GM13976 (cell line): ENCODE data around the gene SPIC.

Experiments used
- DNase-seq: peaks from one replicate; pipeline ENCODE4 v3.0.0; 2012; ENCODE audit warnings: low spot score
- in situ Hi-C: fragments of 300-500 bp; cut with MboI; formaldehyde crosslinking; loops from one replicate; pipeline ENCODE4 v1.12.0; 2022; ENCODE audit warnings: low sequenced_read_pairs, mixed read lengths, inconsistent platforms; ENCODE audit not compliant: unreplicated experiment
- TF ChIP-seq, protein P1 (sequence below): IDR thresholded peaks from 2 replicates; pipeline ENCODE4 v1.5.1; 2012; ENCODE audit warnings: borderline replicate concordance, mild to moderate bottlenecking; ENCODE audit not compliant: insufficient read depth; ENCODE audit errors: extremely low read depth, missing control alignments, control extremely low read depth

SPIC gene

DNA sequence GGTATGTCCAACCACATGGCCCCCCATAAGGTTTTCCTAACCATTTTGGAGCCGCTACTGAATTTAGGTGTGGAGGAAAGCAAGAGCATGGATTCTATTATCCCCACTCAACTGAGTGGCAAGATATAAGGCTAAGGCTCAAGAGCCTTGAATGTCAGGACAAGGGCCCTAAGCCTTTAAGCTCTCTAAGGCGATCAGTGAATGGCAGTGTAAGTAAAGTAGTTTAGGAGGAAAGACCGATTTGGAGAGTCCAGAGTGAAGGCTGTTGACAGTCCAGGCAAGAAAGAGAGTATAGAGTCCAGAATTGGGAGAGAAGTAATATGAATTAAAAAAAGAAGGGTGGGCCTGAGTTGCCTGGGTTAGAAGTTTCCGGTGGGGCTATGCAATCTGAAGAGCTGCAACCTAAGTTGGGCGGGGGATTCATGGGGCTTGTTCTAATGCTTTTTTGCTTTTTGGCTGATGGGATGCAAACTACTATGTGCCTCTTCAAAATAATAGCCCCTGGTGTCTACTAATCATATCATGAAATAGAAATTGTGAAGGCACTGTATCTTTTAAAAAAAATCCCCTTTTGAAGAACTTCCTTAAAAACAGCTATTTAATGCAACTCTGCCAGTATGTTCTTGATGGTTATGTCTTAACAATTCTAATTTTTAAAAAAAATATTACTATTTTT lies at the start of gene SPIC:
Gene SPIC (plus strand): TSS at position 626 of the 676 bp plus-strand sequence. CDS start 1,569 bp downstream, outside the sequence.
- TF ChIP-seq, protein P1, sequence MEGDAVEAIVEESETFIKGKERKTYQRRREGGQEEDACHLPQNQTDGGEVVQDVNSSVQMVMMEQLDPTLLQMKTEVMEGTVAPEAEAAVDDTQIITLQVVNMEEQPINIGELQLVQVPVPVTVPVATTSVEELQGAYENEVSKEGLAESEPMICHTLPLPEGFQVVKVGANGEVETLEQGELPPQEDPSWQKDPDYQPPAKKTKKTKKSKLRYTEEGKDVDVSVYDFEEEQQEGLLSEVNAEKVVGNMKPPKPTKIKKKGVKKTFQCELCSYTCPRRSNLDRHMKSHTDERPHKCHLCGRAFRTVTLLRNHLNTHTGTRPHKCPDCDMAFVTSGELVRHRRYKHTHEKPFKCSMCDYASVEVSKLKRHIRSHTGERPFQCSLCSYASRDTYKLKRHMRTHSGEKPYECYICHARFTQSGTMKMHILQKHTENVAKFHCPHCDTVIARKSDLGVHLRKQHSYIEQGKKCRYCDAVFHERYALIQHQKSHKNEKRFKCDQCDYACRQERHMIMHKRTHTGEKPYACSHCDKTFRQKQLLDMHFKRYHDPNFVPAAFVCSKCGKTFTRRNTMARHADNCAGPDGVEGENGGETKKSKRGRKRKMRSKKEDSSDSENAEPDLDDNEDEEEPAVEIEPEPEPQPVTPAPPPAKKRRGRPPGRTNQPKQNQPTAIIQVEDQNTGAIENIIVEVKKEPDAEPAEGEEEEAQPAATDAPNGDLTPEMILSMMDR, result no peak
- in situ Hi-C loops, result no loop called here
- DNase-seq, result no peak

DNA sequence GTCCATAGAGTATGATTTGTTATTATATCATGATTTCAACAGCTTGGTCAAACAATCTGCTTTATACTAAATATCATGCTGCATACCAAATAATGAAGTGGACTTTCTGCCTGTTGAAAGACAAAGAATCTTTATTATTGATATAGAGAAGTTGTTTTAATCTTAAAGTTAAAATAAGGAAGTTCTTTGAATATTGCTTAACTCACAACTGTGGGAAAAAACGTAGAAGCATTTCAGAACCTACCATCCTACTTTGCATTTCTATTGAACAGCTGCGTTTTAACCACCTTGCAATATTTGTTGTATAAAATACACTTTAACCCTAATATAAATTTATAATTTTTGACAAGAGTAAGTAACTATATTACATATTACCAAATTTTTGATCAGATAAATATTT lies 44.7 kb upstream of the SPIC start:
- no peak for DNase-seq
- in situ Hi-C loops, result no loop called here
- TF ChIP-seq, protein P1, result no peak

DNA sequence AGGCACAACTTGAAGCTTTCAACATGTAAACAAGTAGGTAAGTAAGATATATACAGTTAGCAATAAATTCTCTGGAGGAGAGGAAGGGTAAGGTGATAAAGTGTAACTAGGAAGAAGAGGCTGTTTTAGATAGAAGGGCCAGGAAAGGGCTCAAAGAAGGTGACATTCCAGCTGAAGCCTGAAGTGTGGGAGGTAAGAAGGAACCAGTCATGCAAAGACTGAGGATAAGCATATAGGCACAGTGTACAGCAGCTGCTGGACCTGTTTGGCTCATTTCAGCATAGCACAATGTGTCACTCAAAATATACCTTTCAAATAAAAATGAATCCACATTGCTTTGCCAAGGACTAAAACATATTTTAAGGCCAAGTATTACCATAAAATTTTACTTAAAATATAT lies 39.0 kb upstream of the SPIC start:
- in situ Hi-C loops, result no loop called here
- DNase-seq, result no peak
- TF ChIP-seq, protein P1, result no peak

DNA sequence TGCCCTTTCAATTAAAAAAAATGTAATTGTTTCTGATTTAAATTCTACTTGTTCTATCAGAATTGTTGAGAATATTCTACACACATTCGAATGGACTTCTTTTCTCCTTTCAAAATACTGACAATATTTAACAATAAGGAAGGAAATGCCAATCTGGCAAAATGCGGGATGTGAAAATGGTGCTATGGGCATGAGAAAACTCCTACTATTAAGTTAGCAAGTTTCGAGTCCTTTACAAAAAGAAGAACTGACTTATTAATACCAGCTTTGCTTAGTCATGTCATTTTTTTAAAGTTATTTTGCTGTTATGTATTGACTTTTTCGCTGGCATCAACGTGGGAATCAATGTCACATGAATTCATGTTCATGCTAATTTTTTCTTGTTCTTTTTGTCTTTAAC lies 35.9 kb upstream of the SPIC start:
- TF ChIP-seq, protein P1, result no peak
- no peak for DNase-seq
- in situ Hi-C loops, result no loop called here

DNA sequence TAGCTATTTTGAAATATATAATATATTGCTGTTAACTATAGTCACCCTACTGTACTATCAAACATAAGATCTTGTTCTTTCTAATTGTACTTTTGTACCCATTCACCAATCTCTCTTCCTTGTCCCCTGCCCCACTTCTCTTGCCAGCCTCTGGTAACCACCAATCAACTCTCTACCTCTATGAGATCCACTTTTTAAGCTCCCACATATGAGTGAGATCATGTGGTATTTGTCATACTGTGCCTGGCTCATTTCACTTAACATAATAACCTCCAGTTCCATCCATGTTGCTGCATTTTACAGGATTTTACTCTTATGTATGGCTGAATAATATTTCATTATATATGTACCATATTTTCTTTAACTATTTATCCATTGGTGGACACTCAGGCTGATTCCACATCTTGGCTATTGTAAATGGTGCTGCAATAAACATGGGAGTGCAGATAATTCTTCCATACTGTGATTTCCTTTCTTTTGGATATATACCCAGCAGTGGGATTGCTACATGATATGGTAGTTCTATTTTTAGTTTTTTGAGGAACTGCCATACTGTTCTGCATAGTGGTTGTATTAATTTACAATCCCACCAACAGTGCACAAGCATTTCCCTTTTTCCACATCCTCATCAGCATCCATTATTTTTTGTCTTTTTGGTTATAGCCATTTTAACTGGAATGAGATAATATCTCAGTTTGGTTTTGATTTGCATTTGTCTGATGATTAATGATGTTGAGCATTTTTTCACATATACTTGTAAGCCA lies 33.5 kb upstream of the SPIC start:
- TF ChIP-seq, protein P1, result no peak
- no peak for DNase-seq
- in situ Hi-C loops, result no loop called here

DNA sequence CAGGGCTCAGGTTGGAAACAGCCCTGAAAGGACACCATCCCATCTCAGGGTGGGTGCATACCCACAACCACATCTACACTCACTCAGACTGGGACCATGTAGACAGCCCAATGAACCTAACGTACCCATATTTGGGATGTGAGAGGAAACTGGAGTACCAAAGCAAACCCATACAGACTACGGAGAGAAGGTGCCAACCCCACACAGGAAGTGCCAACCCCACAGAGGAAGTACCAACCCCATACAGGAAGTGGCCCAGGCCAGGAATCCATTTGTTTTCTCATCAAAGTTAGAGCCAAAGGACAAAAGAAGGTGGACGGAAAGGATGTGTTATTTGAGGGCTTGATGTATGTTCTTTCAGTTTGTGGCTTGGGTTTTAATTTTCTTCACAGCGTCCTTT lies 19.5 kb upstream of the SPIC start:
- TF ChIP-seq, protein P1, result no peak
- no peak for DNase-seq
- in situ Hi-C loops, result no loop called here
